ENCODE results near the gene UBE2U.

- TF ChIP-seq POLR2AphosphoS5 (IDR thresholded peaks at IDR 0.05) (no peak), CTCF (IDR thresholded peaks at IDR 0.05) (no peak)
Measured at GRCh38 chr1:64228167-64228957, 24.9 kb downstream of the UBE2U start.
